CD4-positive, CD25-positive, alpha-beta regulatory T cell (primary cell): ENCODE results near the gene MPG. TPM values are rescaled to one million over a fixed set of nuclear protein-coding genes. Genes with fewer than 3 reads are reported as not detected.
A peak's percentile ranks its signal among the peaks of the same experiment; 100 is the strongest.

ENCODE experiments used
- ATAC-seq, 2 donors: fragments of 150-1000 bp; cut with Tn5 transposase; one replicate each; pipeline ENCODE4 v1.10.0; 2021; ENCODE audit warnings: low read depth in 2 of 2, moderate number of reproducible peaks in 2 of 2, moderate library complexity in 1 of 2
- DNase-seq, 3 donors: peaks; one replicate each; pipeline versions ENCODE4 v3.0.0 to v3.0.0-alpha.2; 2012 to 2022; ENCODE audit warnings: mixed read lengths in 1 of 3
- H3K27ac ChIP-seq: one replicate; pipeline ENCODE4 v1.7.0; 2013; ENCODE audit warnings: mild to moderate bottlenecking, low read length; ENCODE audit not compliant: insufficient read depth, poor library complexity, severe bottlenecking
- H3K27me3 ChIP-seq: one replicate; pipeline ENCODE4 v1.7.0; 2013; ENCODE audit warnings: low read length; ENCODE audit not compliant: control insufficient read depth, insufficient read depth
- H3K36me3 ChIP-seq: one replicate; pipeline ENCODE4 v1.7.0; 2013; ENCODE audit warnings: mild to moderate bottlenecking, low read length, moderate library complexity; ENCODE audit not compliant: control insufficient read depth, insufficient read depth
- H3K4me1 ChIP-seq: 2 replicates; pipeline ENCODE4 v1.7.0; 2013; ENCODE audit warnings: mild to moderate bottlenecking, low read length; ENCODE audit not compliant: insufficient read depth, control insufficient read depth, poor library complexity, severe bottlenecking
- H3K4me3 ChIP-seq: one replicate; pipeline ENCODE4 v1.7.0; 2013; ENCODE audit warnings: low read depth, mild to moderate bottlenecking, low read length, moderate library complexity
- H3K9me3 ChIP-seq, 2 experiments: 1 replicate in 1 of 2; 2 replicates in 1 of 2; pipeline ENCODE4 v1.7.0; 2013; ENCODE audit warnings: low read length in 2 of 2, mild to moderate bottlenecking in 1 of 2, moderate library complexity in 1 of 2; ENCODE audit not compliant: control insufficient read depth in 2 of 2
- H3K27ac Mint-ChIP-seq, 3 donors: one replicate each; pipeline ENCODE4 v1.8.0; 2020 to 2022; ENCODE audit warnings: mild to moderate bottlenecking in 3 of 3, mixed read lengths in 3 of 3, moderate library complexity in 2 of 3
- H3K27me3 Mint-ChIP-seq: one replicate; pipeline ENCODE4 v1.8.0; 2022; ENCODE audit warnings: mild to moderate bottlenecking, mixed read lengths
- H3K36me3 Mint-ChIP-seq: one replicate; pipeline ENCODE4 v1.8.0; 2020; ENCODE audit warnings: mixed read lengths
- H3K4me1 Mint-ChIP-seq, 4 donors: one replicate each; pipeline ENCODE4 v1.8.0; 2020 to 2022; ENCODE audit warnings: mixed read lengths in 4 of 4, mild to moderate bottlenecking in 1 of 4
- H3K4me3 Mint-ChIP-seq, 4 donors: one replicate each; pipeline ENCODE4 v1.8.0; 2020 to 2022; ENCODE audit warnings: mild to moderate bottlenecking in 4 of 4, mixed read lengths in 4 of 4, moderate library complexity in 3 of 4
- H3K9me3 Mint-ChIP-seq, 7 donors: one replicate each; pipeline ENCODE4 v1.8.0; 2020 to 2022; ENCODE audit warnings: mixed read lengths in 7 of 7, mild to moderate bottlenecking in 3 of 7, moderate library complexity in 2 of 7
- polyA plus RNA-seq, 4 donors: library from polyadenylated mRNA; unstranded; fragments of 300-500 nt; fragmentation: Illumina TruSeq; gene quantifications; one replicate each; pipeline ENCODE4 v1.2.3, GENCODE V29; 2021
- total RNA-seq: library from RNA; stranded (reverse); gene quantifications from one replicate; pipeline ENCODE4 v1.2.3, GENCODE V29; 2022

MPG gene
- total and polyA plus RNA-seq, 5 donors from 2014 or later = 29.2 to 82.7 (median 81.2) TPM

- no peaks in the 10 kb centered on the region for H3K9me3 ChIP-seq
- H3K4me1 Mint-ChIP-seq = peaks cover 9 to 47% (median 30%) of the 10 kb centered on the region in 4 donors
- H3K4me3 Mint-ChIP-seq = no peak overlapping the region
- ATAC-seq (no peak), DNase-seq (no peak)
- no peaks in the 10 kb centered on the region for H3K27me3 Mint-ChIP-seq
- peak overlapping the region in 1 of 3 donors; percentile 84 for H3K27ac Mint-ChIP-seq
- peaks cover 1% of the 10 kb centered on the region for H3K4me1 ChIP-seq
- H3K36me3 Mint-ChIP-seq = peaks cover 11% of the 10 kb centered on the region
- no peaks in the 10 kb centered on the region for H3K27me3 ChIP-seq
- no peak overlapping the region for H3K4me3 ChIP-seq
- no peaks in the 10 kb centered on the region for H3K36me3 ChIP-seq
- H3K27ac ChIP-seq = no peak overlapping the region
- H3K9me3 Mint-ChIP-seq = no peaks in the 10 kb centered on the region
Observed at GRCh38 chr16:132120-132519, 54.1 kb downstream of the MPG start.

- Mint-ChIP-seq H3K27ac (no peak overlapping the region), H3K9me3 (peaks cover 0 to 2% (median 0%) of the 10 kb centered on the region in 7 donors), H3K27me3 (no peaks in the 10 kb centered on the region), H3K4me3 (peak overlapping the region in 1 of 4 donors; percentile 20), H3K4me1 (peaks cover 9 to 55% (median 32%) of the 10 kb centered on the region in 4 donors), H3K36me3 (peaks cover 11% of the 10 kb centered on the region)
- Histone ChIP-seq H3K9me3 (no peaks in the 10 kb centered on the region), H3K27ac (no peak overlapping the region), H3K4me3 (no peak overlapping the region), H3K4me1 (peaks cover 11% of the 10 kb centered on the region), H3K36me3 (no peaks in the 10 kb centered on the region), H3K27me3 (no peaks in the 10 kb centered on the region)
- ATAC-seq (no peak), DNase-seq (no peak)
Observed at GRCh38 chr16:133716-134115, 55.7 kb downstream of the MPG start.

Other genes starting within 250 kb of the MPG start
- gene POLR3K, start 24.6 kb upstream of the MPG start, total RNA-seq = 12.7 TPM
- gene POLR3K, start 24.6 kb upstream of the MPG start, polyA plus RNA-seq = 10 to 100 TPM; 37.5 to 50.4 (median 48.6) TPM
- 9.4 TPM for gene SNRNP25, start 24.4 kb upstream of the MPG start, total RNA-seq
- 10 to 100 TPM; 16.6 to 29.1 (median 21.2) TPM for gene SNRNP25, start 24.4 kb upstream of the MPG start, polyA plus RNA-seq
- gene RHBDF1, start 5.6 kb upstream of the MPG start, total RNA-seq = 0.67 TPM
- not detected for gene RHBDF1, start 5.6 kb upstream of the MPG start, polyA plus RNA-seq
- gene NPRL3, start 60.4 kb downstream of the MPG start, total RNA-seq = 23.1 TPM
- 1 to 10 TPM; 6.5 to 9.2 (median 8.2) TPM for gene NPRL3, start 60.4 kb downstream of the MPG start, polyA plus RNA-seq
- gene HBZ, start 74.4 kb downstream of the MPG start, total RNA-seq = not detected
- gene HBZ, start 74.4 kb downstream of the MPG start, polyA plus RNA-seq = not detected
- not detected for gene HBM, start 87.8 kb downstream of the MPG start, total RNA-seq
- gene HBM, start 87.8 kb downstream of the MPG start, polyA plus RNA-seq = not detected
- 0.86 TPM for gene HBA2, start 94.7 kb downstream of the MPG start, total RNA-seq
- 1 to 10 TPM in 1 of 4 donors, under 1 TPM in 2, not detected in 1; 0.41 to 1.2 (median 0.99) TPM for gene HBA2, start 94.7 kb downstream of the MPG start, polyA plus RNA-seq
- not detected for gene HBA1, start 98.5 kb downstream of the MPG start, total RNA-seq
- under 1 TPM in 1 of 4 donors, not detected in 3; 0.41 TPM for gene HBA1, start 98.5 kb downstream of the MPG start, polyA plus RNA-seq
- gene HBQ1, start 102.2 kb downstream of the MPG start, total RNA-seq = not detected
- not detected for gene HBQ1, start 102.2 kb downstream of the MPG start, polyA plus RNA-seq
- gene LUC7L, start 151.2 kb downstream of the MPG start, total RNA-seq = 152 TPM
- gene LUC7L, start 151.2 kb downstream of the MPG start, polyA plus RNA-seq = 10 to 100 TPM in 1 of 4 donors, 1 to 10 TPM in 3; 8.9 to 10.9 (median 9.8) TPM
- 26.5 TPM for gene FAM234A, start 156.6 kb downstream of the MPG start, total RNA-seq
- 10 to 100 TPM; 15.3 to 23.9 (median 21.7) TPM for gene FAM234A, start 156.6 kb downstream of the MPG start, polyA plus RNA-seq
- not detected for gene RGS11, start 197.7 kb downstream of the MPG start, total RNA-seq
- gene RGS11, start 197.7 kb downstream of the MPG start, polyA plus RNA-seq = not detected
- gene ARHGDIG, start 202.4 kb downstream of the MPG start, total RNA-seq = not detected
- not detected for gene ARHGDIG, start 202.4 kb downstream of the MPG start, polyA plus RNA-seq
- not detected for gene PDIA2, start 204.9 kb downstream of the MPG start, total RNA-seq
- gene PDIA2, start 204.9 kb downstream of the MPG start, polyA plus RNA-seq = not detected